Lower leg skin (tissue), 4 donors: ENCODE data around the gene CDKAL1. TPM values are rescaled to one million over a fixed set of nuclear protein-coding genes. Genes with fewer than 3 reads are reported as not detected.

Source experiments
- DNase-seq, 2 donors: peaks; one replicate each; pipeline ENCODE4 v3.0.0-alpha.2; 2019; ENCODE audit warnings: low spot score in 2 of 2
- H3K4me3 ChIP-seq: fragments of 200-600 bp; sonication (generic); 2 replicates; pipeline ENCODE4 v1.5.1; 2017; ENCODE audit warnings: mild to moderate bottlenecking, low read depth; ENCODE audit not compliant: poor library complexity, severe bottlenecking
- CTCF ChIP-seq, 3 donors: fragments of 450-650 bp; IDR thresholded peaks; one replicate each; pipeline ENCODE4 v1.5.1; 2016; ENCODE audit warnings: antibody characterized with exemption in 3 of 3, mild to moderate bottlenecking in 3 of 3, moderate library complexity in 2 of 3
- POLR2A ChIP-seq, 2 donors: fragments of 450-650 bp; IDR thresholded peaks; one replicate each; pipeline ENCODE4 v1.6.1; 2016 to 2017; ENCODE audit warnings: antibody characterized with exemption in 2 of 2, mild to moderate bottlenecking in 1 of 2, moderate library complexity in 1 of 2
- WGBS, 2 donors: methylation state at CpG; one replicate each; pipeline ENCODE4 v1.1.5; 2018; 5-methylcytosine and 5-hydroxymethylcytosine counted together
- intact Hi-C: fragments of 100-400 bp; cut with DNase I; formaldehyde crosslinking; loops from one replicate; pipeline ENCODE4 v1.15.0; 2023; ENCODE audit warnings: low total_unique reads
- total RNA-seq, 4 donors: library from RNA; depleted of rRNA; stranded (reverse); fragments of >200 nt; gene quantifications; one replicate each; pipeline ENCODE4 v1.1.0, GENCODE V29; 2016

CDKAL1 gene
- total RNA-seq, 4 donors from 2014 or later = 10.3 to 18.0 (median 11.6) TPM

GRCh38 chr6:20791944-20792343 is 257.7 kb downstream of the CDKAL1 start:
- TF ChIP-seq CTCF (IDR thresholded peaks at IDR 0.05) (no peak), POLR2A (IDR thresholded peaks at IDR 0.05) (no peak)
- WGBS, 2 donors = 59 to 62% methylated on average over 2 of the region's 2 CpGs
- no peak for DNase-seq
- no peak overlapping the region for H3K4me3 ChIP-seq
- intact Hi-C loops = no loop called here

- no peak overlapping the region for H3K4me3 ChIP-seq
- intact Hi-C loops = no loop called here
- TF ChIP-seq CTCF (IDR thresholded peaks at IDR 0.05) = no peak
- no peak for TF ChIP-seq POLR2A (IDR thresholded peaks at IDR 0.05)
- 77 to 85% methylated on average over 5 of the region's 5 CpGs for WGBS, 2 donors
- DNase-seq = no peak
Measured at GRCh38 chr6:20793174-20793573, 258.9 kb downstream of the CDKAL1 start.

GRCh38 chr6:20797597-20797996 is 263.3 kb downstream of the CDKAL1 start:
- intact Hi-C loops = no loop called here
- H3K4me3 ChIP-seq = no peak overlapping the region
- WGBS, 2 donors = 97% methylated on average over 7 of the region's 7 CpGs
- no peak for DNase-seq
- TF ChIP-seq POLR2A (IDR thresholded peaks at IDR 0.05) (no peak), CTCF (IDR thresholded peaks at IDR 0.05) (no peak)

- intact Hi-C loops = no loop called here
- TF ChIP-seq POLR2A (IDR thresholded peaks at IDR 0.05) (no peak), CTCF (IDR thresholded peaks at IDR 0.05) (no peak)
- DNase-seq = no peak
- H3K4me3 ChIP-seq = no peak overlapping the region
Measured at GRCh38 chr6:20800229-20800628, 266.0 kb downstream of the CDKAL1 start.

GRCh38 chr6:20800653-20801052 is 266.4 kb downstream of the CDKAL1 start:
- 95 to 96% methylated on average over 4 of the region's 4 CpGs for WGBS, 2 donors
- DNase-seq = no peak
- intact Hi-C loops = no loop called here
- H3K4me3 ChIP-seq = no peak overlapping the region
- TF ChIP-seq POLR2A (IDR thresholded peaks at IDR 0.05) (no peak), CTCF (IDR thresholded peaks at IDR 0.05) (no peak)

GRCh38 chr6:20801595-20801994 is 267.3 kb downstream of the CDKAL1 start:
- TF ChIP-seq CTCF (IDR thresholded peaks at IDR 0.05) (no peak), POLR2A (IDR thresholded peaks at IDR 0.05) (no peak)
- 95 to 98% methylated on average over 3 of the region's 3 CpGs for WGBS, 2 donors

More at GRCh38 chr6:20801595-20801994, 267.3 kb downstream of the CDKAL1 start:
- no peak for DNase-seq
- H3K4me3 ChIP-seq = no peak overlapping the region
- intact Hi-C loops = no loop called here
